WTC11 (cell line): ENCODE data around the gene MSX1. TPM values are rescaled to one million over a fixed set of nuclear protein-coding genes. Genes with fewer than 3 reads are reported as not detected.

Experiments
- ATAC-seq: fragments of 200-7000 bp; cut with Tn5 transposase; 2 replicates; pipeline ENCODE4 v1.10.0; 2021; ENCODE audit warnings: mild to moderate bottlenecking, moderate library complexity
- CTCF ChIA-PET: fragments of 300-600 bp; sonication (Branson Sonifier 250); formaldehyde crosslinking; loops from one replicate; lab custom pipeline; 2021; ENCODE audit warnings: antibody characterized with exemption; lab: Charles Lee
- POLR2A ChIA-PET: fragments of 350-600 bp; sonication (Branson Sonifier 250); formaldehyde crosslinking; loops from one replicate; lab custom pipeline; 2021; ENCODE audit warnings: antibody characterized with exemption; lab: Charles Lee
- DNase-seq: peaks from one replicate; pipeline ENCODE4 v3.0.0; 2021; ENCODE audit warnings: low spot score
- H3K27ac Mint-ChIP-seq: 2 replicates; pipeline ENCODE4 v1.8.0; 2021; ENCODE audit warnings: mixed read lengths
- H3K27me3 Mint-ChIP-seq: 2 replicates; pipeline ENCODE4 v1.8.0; 2021; ENCODE audit warnings: low read depth, mild to moderate bottlenecking, moderate library complexity, mixed read lengths
- H3K36me3 Mint-ChIP-seq: 2 replicates; pipeline ENCODE4 v1.8.0; 2021; ENCODE audit warnings: mixed read lengths
- H3K4me1 Mint-ChIP-seq: 2 replicates; pipeline ENCODE4 v1.8.0; 2022; ENCODE audit warnings: mixed read lengths
- H3K4me3 Mint-ChIP-seq: 2 replicates; pipeline ENCODE4 v1.8.0; 2021; ENCODE audit warnings: mild to moderate bottlenecking, moderate library complexity, mixed read lengths
- H3K9me3 Mint-ChIP-seq: 2 replicates; pipeline ENCODE4 v1.8.0; 2021; ENCODE audit warnings: mixed read lengths
- ELF4 ChIP-seq: sonication (generic); formaldehyde crosslinking; IDR thresholded peaks from 2 replicates; pipeline ENCODE4 v1.8.1; 2022; ENCODE audit warnings: low read depth, mild to moderate bottlenecking, moderate library complexity, missing genetic modification reagents
- GABPB1 ChIP-seq: sonication (generic); formaldehyde crosslinking; IDR thresholded peaks from 2 replicates; pipeline ENCODE4 v1.8.1; 2023; ENCODE audit warnings: mild to moderate bottlenecking, missing genetic modification reagents
- GTF2I ChIP-seq: fragments of 250-450 bp; sonication (Bioruptor Pico); conservative IDR thresholded peaks from 2 replicates; pipeline ENCODE4 v1.4.0; 2021; ENCODE audit warnings: mild to moderate bottlenecking
- NR2C2 ChIP-seq: sonication (generic); formaldehyde crosslinking; IDR thresholded peaks from 2 replicates; pipeline ENCODE4 v1.8.0; 2022; ENCODE audit warnings: mild to moderate bottlenecking, missing genetic modification reagents
- RELA ChIP-seq: sonication (generic); formaldehyde crosslinking; IDR thresholded peaks from 2 replicates; pipeline ENCODE4 v1.8.1; 2022; ENCODE audit warnings: missing genetic modification reagents, mild to moderate bottlenecking, borderline replicate concordance
- STAT6 ChIP-seq: sonication (generic); formaldehyde crosslinking; conservative IDR thresholded peaks from 2 replicates; pipeline ENCODE4 v1.8.1; 2023; ENCODE audit warnings: mild to moderate bottlenecking, low read depth, missing genetic modification reagents, moderate library complexity
- ZNF138 ChIP-seq: sonication (generic); formaldehyde crosslinking; conservative IDR thresholded peaks from 2 replicates; pipeline ENCODE4 v1.8.1; 2022; ENCODE audit warnings: mild to moderate bottlenecking, moderate library complexity, missing genetic modification reagents
- ZNF416 ChIP-seq: fragments of 250-450 bp; sonication (Bioruptor Pico); IDR thresholded peaks from 2 replicates; pipeline ENCODE4 v1.9.0; 2021; ENCODE audit warnings: mild to moderate bottlenecking, inconsistent platforms
- ZNF425 ChIP-seq: fragments of 250-450 bp; sonication (Bioruptor Pico); conservative IDR thresholded peaks from 2 replicates; pipeline ENCODE4 v1.9.0; 2021; ENCODE audit warnings: mild to moderate bottlenecking
- ZNF512 ChIP-seq: sonication (generic); formaldehyde crosslinking; IDR thresholded peaks from 2 replicates; pipeline ENCODE4 v1.8.1; 2022; ENCODE audit warnings: missing genetic modification reagents, borderline replicate concordance
- ZNF671 ChIP-seq: fragments of 250-450 bp; sonication (Bioruptor Pico); IDR thresholded peaks from 2 replicates; pipeline ENCODE4 v1.8.0; 2021; ENCODE audit warnings: mild to moderate bottlenecking
- total RNA-seq: library from RNA; stranded (reverse); gene quantifications from 3 replicates; pipeline ENCODE4 v1.2.3, GENCODE V29; 2021
- TF ChIP-seq, protein P1 (sequence below): sonication (generic); formaldehyde crosslinking; IDR thresholded peaks from 2 replicates; pipeline ENCODE4 v1.8.0; 2022; ENCODE audit warnings: missing genetic modification reagents
- TF ChIP-seq, protein P2 (sequence below): fragments of 250-450 bp; sonication (Bioruptor Pico); IDR thresholded peaks from 2 replicates; pipeline ENCODE4 v1.9.0; 2021; ENCODE audit warnings: mild to moderate bottlenecking, borderline replicate concordance
- TF ChIP-seq, protein P3 (sequence below): fragments of 250-450 bp; sonication (Bioruptor Pico); IDR thresholded peaks from 2 replicates; pipeline ENCODE4 v1.9.0; 2021; ENCODE audit warnings: mild to moderate bottlenecking

Gene MSX1
- total RNA-seq, 1 experiment from 2014 or later = 0.28 TPM

GRCh38 chr4:4862071-4862551 is 2.6 kb downstream of the MSX1 start (continued):
- TF ChIP-seq, protein P1, sequence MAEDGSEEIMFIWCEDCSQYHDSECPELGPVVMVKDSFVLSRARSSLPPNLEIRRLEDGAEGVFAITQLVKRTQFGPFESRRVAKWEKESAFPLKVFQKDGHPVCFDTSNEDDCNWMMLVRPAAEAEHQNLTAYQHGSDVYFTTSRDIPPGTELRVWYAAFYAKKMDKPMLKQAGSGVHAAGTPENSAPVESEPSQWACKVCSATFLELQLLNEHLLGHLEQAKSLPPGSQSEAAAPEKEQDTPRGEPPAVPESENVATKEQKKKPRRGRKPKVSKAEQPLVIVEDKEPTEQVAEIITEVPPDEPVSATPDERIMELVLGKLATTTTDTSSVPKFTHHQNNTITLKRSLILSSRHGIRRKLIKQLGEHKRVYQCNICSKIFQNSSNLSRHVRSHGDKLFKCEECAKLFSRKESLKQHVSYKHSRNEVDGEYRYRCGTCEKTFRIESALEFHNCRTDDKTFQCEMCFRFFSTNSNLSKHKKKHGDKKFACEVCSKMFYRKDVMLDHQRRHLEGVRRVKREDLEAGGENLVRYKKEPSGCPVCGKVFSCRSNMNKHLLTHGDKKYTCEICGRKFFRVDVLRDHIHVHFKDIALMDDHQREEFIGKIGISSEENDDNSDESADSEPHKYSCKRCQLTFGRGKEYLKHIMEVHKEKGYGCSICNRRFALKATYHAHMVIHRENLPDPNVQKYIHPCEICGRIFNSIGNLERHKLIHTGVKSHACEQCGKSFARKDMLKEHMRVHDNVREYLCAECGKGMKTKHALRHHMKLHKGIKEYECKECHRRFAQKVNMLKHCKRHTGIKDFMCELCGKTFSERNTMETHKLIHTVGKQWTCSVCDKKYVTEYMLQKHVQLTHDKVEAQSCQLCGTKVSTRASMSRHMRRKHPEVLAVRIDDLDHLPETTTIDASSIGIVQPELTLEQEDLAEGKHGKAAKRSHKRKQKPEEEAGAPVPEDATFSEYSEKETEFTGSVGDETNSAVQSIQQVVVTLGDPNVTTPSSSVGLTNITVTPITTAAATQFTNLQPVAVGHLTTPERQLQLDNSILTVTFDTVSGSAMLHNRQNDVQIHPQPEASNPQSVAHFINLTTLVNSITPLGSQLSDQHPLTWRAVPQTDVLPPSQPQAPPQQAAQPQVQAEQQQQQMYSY = no peak
- TF ChIP-seq NR2C2 (CRISPR knock-in tag) = no peak
- no peak for TF ChIP-seq RELA (CRISPR knock-in tag)
- TF ChIP-seq STAT6 (CRISPR knock-in tag) = no peak
- TF ChIP-seq ELF4 (CRISPR knock-in tag) = no peak
- no peak for TF ChIP-seq ZNF512 (CRISPR knock-in tag)
- TF ChIP-seq, all 79 proteins: peak for 0

DNA sequence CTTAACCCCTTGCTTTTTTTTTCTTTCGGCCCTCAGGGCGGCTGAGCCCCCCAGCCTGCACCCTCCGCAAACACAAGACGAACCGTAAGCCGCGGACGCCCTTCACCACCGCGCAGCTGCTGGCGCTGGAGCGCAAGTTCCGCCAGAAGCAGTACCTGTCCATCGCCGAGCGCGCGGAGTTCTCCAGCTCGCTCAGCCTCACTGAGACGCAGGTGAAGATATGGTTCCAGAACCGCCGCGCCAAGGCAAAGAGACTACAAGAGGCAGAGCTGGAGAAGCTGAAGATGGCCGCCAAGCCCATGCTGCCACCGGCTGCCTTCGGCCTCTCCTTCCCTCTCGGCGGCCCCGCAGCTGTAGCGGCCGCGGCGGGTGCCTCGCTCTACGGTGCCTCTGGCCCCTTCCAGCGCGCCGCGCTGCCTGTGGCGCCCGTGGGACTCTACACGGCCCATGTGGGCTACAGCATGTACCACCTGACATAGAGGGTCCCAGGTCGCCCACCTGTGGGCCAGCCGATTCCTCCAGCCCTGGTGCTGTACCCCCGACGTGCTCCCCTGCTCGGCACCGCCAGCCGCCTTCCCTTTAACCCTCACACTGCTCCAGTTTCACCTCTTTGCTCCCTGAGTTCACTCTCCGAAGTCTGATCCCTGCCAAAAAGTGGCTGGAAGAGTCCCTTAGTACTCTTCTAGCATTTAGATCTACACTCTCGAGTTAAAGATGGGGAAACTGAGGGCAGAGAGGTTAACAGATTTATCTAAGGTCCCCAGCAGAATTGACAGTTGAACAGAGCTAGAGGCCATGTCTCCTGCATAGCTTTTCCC is 3.4 kb downstream of the MSX1 start:
- peaks cover 50% of the 10 kb centered on the region for H3K4me1 Mint-ChIP-seq
- TF ChIP-seq, protein P2, sequence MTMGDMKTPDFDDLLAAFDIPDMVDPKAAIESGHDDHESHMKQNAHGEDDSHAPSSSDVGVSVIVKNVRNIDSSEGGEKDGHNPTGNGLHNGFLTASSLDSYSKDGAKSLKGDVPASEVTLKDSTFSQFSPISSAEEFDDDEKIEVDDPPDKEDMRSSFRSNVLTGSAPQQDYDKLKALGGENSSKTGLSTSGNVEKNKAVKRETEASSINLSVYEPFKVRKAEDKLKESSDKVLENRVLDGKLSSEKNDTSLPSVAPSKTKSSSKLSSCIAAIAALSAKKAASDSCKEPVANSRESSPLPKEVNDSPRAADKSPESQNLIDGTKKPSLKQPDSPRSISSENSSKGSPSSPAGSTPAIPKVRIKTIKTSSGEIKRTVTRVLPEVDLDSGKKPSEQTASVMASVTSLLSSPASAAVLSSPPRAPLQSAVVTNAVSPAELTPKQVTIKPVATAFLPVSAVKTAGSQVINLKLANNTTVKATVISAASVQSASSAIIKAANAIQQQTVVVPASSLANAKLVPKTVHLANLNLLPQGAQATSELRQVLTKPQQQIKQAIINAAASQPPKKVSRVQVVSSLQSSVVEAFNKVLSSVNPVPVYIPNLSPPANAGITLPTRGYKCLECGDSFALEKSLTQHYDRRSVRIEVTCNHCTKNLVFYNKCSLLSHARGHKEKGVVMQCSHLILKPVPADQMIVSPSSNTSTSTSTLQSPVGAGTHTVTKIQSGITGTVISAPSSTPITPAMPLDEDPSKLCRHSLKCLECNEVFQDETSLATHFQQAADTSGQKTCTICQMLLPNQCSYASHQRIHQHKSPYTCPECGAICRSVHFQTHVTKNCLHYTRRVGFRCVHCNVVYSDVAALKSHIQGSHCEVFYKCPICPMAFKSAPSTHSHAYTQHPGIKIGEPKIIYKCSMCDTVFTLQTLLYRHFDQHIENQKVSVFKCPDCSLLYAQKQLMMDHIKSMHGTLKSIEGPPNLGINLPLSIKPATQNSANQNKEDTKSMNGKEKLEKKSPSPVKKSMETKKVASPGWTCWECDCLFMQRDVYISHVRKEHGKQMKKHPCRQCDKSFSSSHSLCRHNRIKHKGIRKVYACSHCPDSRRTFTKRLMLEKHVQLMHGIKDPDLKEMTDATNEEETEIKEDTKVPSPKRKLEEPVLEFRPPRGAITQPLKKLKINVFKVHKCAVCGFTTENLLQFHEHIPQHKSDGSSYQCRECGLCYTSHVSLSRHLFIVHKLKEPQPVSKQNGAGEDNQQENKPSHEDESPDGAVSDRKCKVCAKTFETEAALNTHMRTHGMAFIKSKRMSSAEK (CRISPR knock-in tag) = no peak
- no peak for TF ChIP-seq GTF2I (CRISPR knock-in tag)
- TF ChIP-seq ZNF671 (CRISPR knock-in tag) = no peak
- TF ChIP-seq ZNF138 (CRISPR knock-in tag) = no peak
- TF ChIP-seq ZNF425 (CRISPR knock-in tag) = no peak
- no peak for TF ChIP-seq ZNF416 (CRISPR knock-in tag)
- TF ChIP-seq GABPB1 = no peak
- TF ChIP-seq, protein P3, sequence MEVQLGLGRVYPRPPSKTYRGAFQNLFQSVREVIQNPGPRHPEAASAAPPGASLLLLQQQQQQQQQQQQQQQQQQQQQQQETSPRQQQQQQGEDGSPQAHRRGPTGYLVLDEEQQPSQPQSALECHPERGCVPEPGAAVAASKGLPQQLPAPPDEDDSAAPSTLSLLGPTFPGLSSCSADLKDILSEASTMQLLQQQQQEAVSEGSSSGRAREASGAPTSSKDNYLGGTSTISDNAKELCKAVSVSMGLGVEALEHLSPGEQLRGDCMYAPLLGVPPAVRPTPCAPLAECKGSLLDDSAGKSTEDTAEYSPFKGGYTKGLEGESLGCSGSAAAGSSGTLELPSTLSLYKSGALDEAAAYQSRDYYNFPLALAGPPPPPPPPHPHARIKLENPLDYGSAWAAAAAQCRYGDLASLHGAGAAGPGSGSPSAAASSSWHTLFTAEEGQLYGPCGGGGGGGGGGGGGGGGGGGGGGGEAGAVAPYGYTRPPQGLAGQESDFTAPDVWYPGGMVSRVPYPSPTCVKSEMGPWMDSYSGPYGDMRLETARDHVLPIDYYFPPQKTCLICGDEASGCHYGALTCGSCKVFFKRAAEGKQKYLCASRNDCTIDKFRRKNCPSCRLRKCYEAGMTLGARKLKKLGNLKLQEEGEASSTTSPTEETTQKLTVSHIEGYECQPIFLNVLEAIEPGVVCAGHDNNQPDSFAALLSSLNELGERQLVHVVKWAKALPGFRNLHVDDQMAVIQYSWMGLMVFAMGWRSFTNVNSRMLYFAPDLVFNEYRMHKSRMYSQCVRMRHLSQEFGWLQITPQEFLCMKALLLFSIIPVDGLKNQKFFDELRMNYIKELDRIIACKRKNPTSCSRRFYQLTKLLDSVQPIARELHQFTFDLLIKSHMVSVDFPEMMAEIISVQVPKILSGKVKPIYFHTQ (CRISPR knock-in tag) = no peak
- no peak for TF ChIP-seq RELA (CRISPR knock-in tag)
- TF ChIP-seq, all 79 proteins: peak for 0
- peaks cover 14% of the 10 kb centered on the region for H3K27me3 Mint-ChIP-seq
- POLR2A ChIA-PET = interaction anchor here (0.8 kb wide), 1 partner anchor 10 kb away, joined by 4 read pairs; no protein-coding TSS in a partner anchor
- H3K36me3 Mint-ChIP-seq = peaks cover 7% of the 10 kb centered on the region; the same call in 1 of the 2 replicates
- DNase-seq (peak; percentile 56), ATAC-seq (no peak)
- no peaks in the 10 kb centered on the region for H3K9me3 Mint-ChIP-seq
- H3K27ac Mint-ChIP-seq = no peak overlapping the region
- CTCF ChIA-PET = interaction anchor here (0.6 to 3.0 kb wide), 2 partner anchors 170 to 194 kb away, joined by 4 to 17 read pairs; no protein-coding TSS in a partner anchor
- H3K4me3 Mint-ChIP-seq = peak overlapping the region; percentile 30; the same call in 1 of the 2 replicates
